NT2/D1 (cell line): Measurements from ENCODE around the gene TTC22.
"Not testable (repeated sequence)": the region's sequence is repeated elsewhere in the genome, so short reads cannot be mapped to it uniquely, and the experiment has no call there.

Source experiments
- DNase-seq: peaks from one replicate; pipeline ENCODE4 v3.0.0-alpha.2; 2011; ENCODE audit warnings: low read depth, low spot score
- H3K27me3 ChIP-seq: 2 replicates; pipeline ENCODE4 v1.6.0; 2011; ENCODE audit warnings: mild to moderate bottlenecking; ENCODE audit not compliant: insufficient read length, insufficient read depth
- H3K36me3 ChIP-seq: 2 replicates; pipeline ENCODE4 v1.6.1; 2011; ENCODE audit warnings: mild to moderate bottlenecking, low read length, mixed read lengths; ENCODE audit not compliant: insufficient read depth, insufficient read length
- H3K4me1 ChIP-seq: 2 replicates; pipeline ENCODE4 v1.5.1; 2011; ENCODE audit not compliant: insufficient read depth, insufficient read length
- H3K4me3 ChIP-seq: 2 replicates; pipeline ENCODE4 v1.5.1; 2011; ENCODE audit warnings: low read depth; ENCODE audit not compliant: insufficient read length
- H3K9ac ChIP-seq: 2 replicates; pipeline ENCODE4 v1.6.0; 2011; ENCODE audit warnings: low read depth; ENCODE audit not compliant: insufficient read length
- H3K9me3 ChIP-seq: 2 replicates; pipeline ENCODE4 v1.5.1; 2011; ENCODE audit warnings: mild to moderate bottlenecking, low read length; ENCODE audit not compliant: insufficient read depth
- SUZ12 ChIP-seq: IDR thresholded peaks from 2 replicates; pipeline ENCODE4 v1.6.1; 2011; ENCODE audit not compliant: insufficient read length, insufficient read depth; ENCODE audit errors: extremely low read depth
- YY1 ChIP-seq: IDR thresholded peaks from 2 replicates; pipeline ENCODE4 v1.6.1; 2011; ENCODE audit not compliant: insufficient read length, insufficient read depth
- ZNF274 ChIP-seq: IDR thresholded peaks from 2 replicates; pipeline ENCODE4 v1.6.1; 2011; ENCODE audit warnings: mild to moderate bottlenecking, low read depth, low read length

Gene TTC22

GRCh38 chr1:54786778-54787177 lies 14.3 kb downstream of the TTC22 start:
- Histone ChIP-seq H3K27me3 (no peaks in the 10 kb centered on the region), H3K9me3 (peaks cover 4% of the 10 kb centered on the region; the same call in 1 of the 2 replicates), H3K4me1 (peaks cover 15% of the 10 kb centered on the region), H3K4me3 (no peak overlapping the region), H3K36me3 (no peaks in the 10 kb centered on the region), H3K9ac (no peak overlapping the region)
- DNase-seq = no peak
- TF ChIP-seq ZNF274 = no peak
- TF ChIP-seq SUZ12 = no peak
- TF ChIP-seq YY1 = no peak

- Histone ChIP-seq H3K27me3 (no peaks in the 10 kb centered on the region), H3K4me3 (no peak overlapping the region), H3K36me3 (no peaks in the 10 kb centered on the region), H3K4me1 (peaks cover 6% of the 10 kb centered on the region), H3K9ac (no peak overlapping the region), H3K9me3 (no peaks in the 10 kb centered on the region)
- no peak for DNase-seq
- TF ChIP-seq ZNF274 (no peak), SUZ12 (no peak), YY1 (no peak)
Measured at GRCh38 chr1:54784066-54784465, 17.1 kb downstream of the TTC22 start.

GRCh38 chr1:54782588-54782987 lies 18.5 kb downstream of the TTC22 start:
- Histone ChIP-seq H3K4me1 (no peaks in the 10 kb centered on the region), H3K9ac (no peak overlapping the region), H3K36me3 (no peaks in the 10 kb centered on the region), H3K27me3 (no peaks in the 10 kb centered on the region), H3K4me3 (no peak overlapping the region), H3K9me3 (no peaks in the 10 kb centered on the region)
- no peak for DNase-seq
- no peak for TF ChIP-seq SUZ12
- TF ChIP-seq ZNF274 = no peak
- no peak for TF ChIP-seq YY1

- Histone ChIP-seq H3K4me3 (no peak overlapping the region), H3K9me3 (no peaks in the 10 kb centered on the region), H3K36me3 (no peaks in the 10 kb centered on the region), H3K4me1 (no peaks in the 10 kb centered on the region), H3K9ac (no peak overlapping the region), H3K27me3 (no peaks in the 10 kb centered on the region)
- TF ChIP-seq SUZ12 = no peak
- no peak for TF ChIP-seq YY1
- no peak for TF ChIP-seq ZNF274
- DNase-seq = no peak
Measured at GRCh38 chr1:54782156-54782555, 19.0 kb downstream of the TTC22 start.

GRCh38 chr1:54781023-54781723 lies 19.9 kb downstream of the TTC22 start:
- TF ChIP-seq ZNF274 = no peak
- no peak for TF ChIP-seq YY1
- no peak for DNase-seq
- H3K9ac ChIP-seq = no peak overlapping the region
- H3K36me3 ChIP-seq = no peaks in the 10 kb centered on the region
- no peak overlapping the region for H3K4me3 ChIP-seq
- no peaks in the 10 kb centered on the region for H3K9me3 ChIP-seq
- H3K4me1 ChIP-seq = no peaks in the 10 kb centered on the region
- H3K27me3 ChIP-seq = no peaks in the 10 kb centered on the region

- Histone ChIP-seq H3K4me3 (no peak overlapping the region), H3K4me1 (peaks cover 3% of the 10 kb centered on the region), H3K36me3 (no peaks in the 10 kb centered on the region), H3K9me3 (no peaks in the 10 kb centered on the region), H3K27me3 (no peaks in the 10 kb centered on the region), H3K9ac (no peak overlapping the region)
- no peak for DNase-seq
- TF ChIP-seq ZNF274 (no peak), YY1 (no peak), SUZ12 (no peak)
Measured at GRCh38 chr1:54777431-54777830, 23.7 kb downstream of the TTC22 start.

- no peak overlapping the region for H3K9ac ChIP-seq
- peaks cover 3% of the 10 kb centered on the region for H3K4me1 ChIP-seq
- no peak for DNase-seq
- no peak overlapping the region for H3K4me3 ChIP-seq
- no peak for TF ChIP-seq ZNF274
- no peak for TF ChIP-seq YY1
- no peak for TF ChIP-seq SUZ12
- no peaks in the 10 kb centered on the region for H3K36me3 ChIP-seq
- no peaks in the 10 kb centered on the region for H3K27me3 ChIP-seq
- H3K9me3 ChIP-seq = no peaks in the 10 kb centered on the region
Measured at GRCh38 chr1:54777011-54777410, 24.1 kb downstream of the TTC22 start.

- not testable (repeated sequence) for H3K9ac ChIP-seq, H3K4me1 ChIP-seq, H3K4me3 ChIP-seq, H3K36me3 ChIP-seq, H3K9me3 ChIP-seq, DNase-seq, H3K27me3 ChIP-seq
Measured at GRCh38 chr1:54775828-54776721, 25.0 kb downstream of the TTC22 start.
